ENCODE measurements around the gene LGALS4.
"Not testable (repeated sequence)": the region's sequence is repeated elsewhere in the genome, so short reads cannot be mapped to it uniquely, and the experiment has no call there.

The LGALS4 gene

DNA sequence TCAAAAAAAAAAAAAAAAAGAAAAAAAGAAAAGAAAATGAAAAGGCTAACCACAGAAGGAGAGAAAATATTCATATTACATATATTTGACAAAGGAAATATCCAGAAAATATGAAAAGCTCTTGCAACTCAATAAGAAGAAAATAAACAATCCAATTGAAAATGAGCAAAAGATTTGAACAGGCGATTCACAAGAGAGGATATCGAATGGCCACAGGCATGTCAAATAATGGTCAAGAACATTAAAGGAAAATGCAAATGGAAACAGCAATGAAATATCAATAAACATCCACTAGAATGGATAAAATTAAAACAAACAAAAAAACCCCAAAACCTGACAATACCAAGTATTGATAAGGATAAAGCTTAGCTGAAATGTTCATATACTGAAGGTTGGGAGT, 47.5 kb downstream of the LGALS4 start:
- Histone ChIP-seq H3K36me3 (ENCODE audit: control insufficient read depth in 2 of 2, insufficient read depth in 2 of 2, low read length in 2 of 2) (no peaks in the 10 kb centered on the region), H3K4me1 (ENCODE audit: control insufficient read depth, insufficient read depth, low read length) (peaks cover 4% of the 10 kb centered on the region), H3K9me3 (ENCODE audit: control insufficient read depth in 2 of 2, low read length in 2 of 2) (no peaks in the 10 kb centered on the region), H3K4me3 (ENCODE audit: low read length in 2 of 2) (no peak overlapping the region), H3K9ac (ENCODE audit: low read length in 2 of 2) (no peak overlapping the region), H3K27ac (ENCODE audit: low read length) (no peak overlapping the region), H3K27me3 (ENCODE audit: control insufficient read depth in 1 of 2, insufficient read depth in 2 of 2, low read length in 2 of 2) (peaks cover 0 to 5% of the 10 kb centered on the region in 2 donors)

DNA sequence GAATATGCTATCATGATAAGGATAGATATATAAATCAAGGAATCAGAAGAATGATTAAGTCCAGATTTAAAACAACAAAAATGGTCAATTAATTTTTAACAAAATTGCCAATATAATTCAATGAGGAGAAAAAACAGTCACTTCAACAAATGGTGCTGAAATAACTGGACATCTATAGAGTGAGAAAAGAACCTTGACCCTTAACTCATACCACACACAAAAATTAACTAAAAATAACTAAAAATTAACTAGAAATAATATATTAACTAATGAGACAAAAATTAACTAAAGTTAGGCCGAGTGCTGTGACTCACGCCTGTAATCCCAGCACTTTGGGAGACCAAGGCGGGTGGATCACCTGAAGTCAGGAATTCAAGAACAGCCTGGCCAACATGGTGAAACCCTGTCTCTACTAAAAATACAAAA, 48.9 kb downstream of the LGALS4 start:
- Histone ChIP-seq H3K4me1 (ENCODE audit: control insufficient read depth, insufficient read depth, low read length) (no peaks in the 10 kb centered on the region), H3K9ac (ENCODE audit: low read length in 2 of 2) (no peak overlapping the region), H3K27ac (ENCODE audit: low read length) (no peak overlapping the region), H3K36me3 (ENCODE audit: control insufficient read depth in 2 of 2, insufficient read depth in 2 of 2, low read length in 2 of 2) (no peaks in the 10 kb centered on the region), H3K4me3 (ENCODE audit: low read length in 2 of 2) (no peak overlapping the region), H3K9me3 (ENCODE audit: control insufficient read depth in 2 of 2, low read length in 2 of 2) (no peaks in the 10 kb centered on the region), H3K27me3 (ENCODE audit: control insufficient read depth in 1 of 2, insufficient read depth in 2 of 2, low read length in 2 of 2) (peaks cover 0 to 3% of the 10 kb centered on the region in 2 donors)

DNA sequence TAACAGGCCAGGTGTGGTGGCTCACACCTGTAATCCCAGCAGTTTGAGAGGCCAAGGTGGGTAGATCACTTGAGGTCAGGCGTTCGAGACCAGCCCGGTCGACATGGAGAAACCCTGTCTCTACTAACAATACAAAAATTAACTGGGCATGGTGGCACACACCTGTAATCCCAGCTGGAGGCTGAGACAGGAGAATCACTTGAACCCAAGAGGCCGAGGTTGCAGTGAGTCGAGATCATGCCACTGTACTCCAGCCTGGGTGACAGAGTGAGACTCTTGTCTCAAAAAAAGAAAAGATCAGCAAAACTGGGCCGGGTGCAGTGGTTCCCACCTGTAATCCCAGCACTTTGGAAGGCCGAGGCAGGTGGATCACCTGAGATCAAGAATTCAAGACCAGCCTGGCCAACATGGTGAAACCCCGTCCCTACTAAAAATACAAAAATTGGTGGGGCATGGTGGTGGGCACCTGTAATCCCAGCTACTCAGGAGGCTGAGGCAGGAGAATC, 50.8 kb downstream of the LGALS4 start:
- H3K9ac ChIP-seq (ENCODE audit: low read length in 2 of 2) = not testable (repeated sequence)

DNA sequence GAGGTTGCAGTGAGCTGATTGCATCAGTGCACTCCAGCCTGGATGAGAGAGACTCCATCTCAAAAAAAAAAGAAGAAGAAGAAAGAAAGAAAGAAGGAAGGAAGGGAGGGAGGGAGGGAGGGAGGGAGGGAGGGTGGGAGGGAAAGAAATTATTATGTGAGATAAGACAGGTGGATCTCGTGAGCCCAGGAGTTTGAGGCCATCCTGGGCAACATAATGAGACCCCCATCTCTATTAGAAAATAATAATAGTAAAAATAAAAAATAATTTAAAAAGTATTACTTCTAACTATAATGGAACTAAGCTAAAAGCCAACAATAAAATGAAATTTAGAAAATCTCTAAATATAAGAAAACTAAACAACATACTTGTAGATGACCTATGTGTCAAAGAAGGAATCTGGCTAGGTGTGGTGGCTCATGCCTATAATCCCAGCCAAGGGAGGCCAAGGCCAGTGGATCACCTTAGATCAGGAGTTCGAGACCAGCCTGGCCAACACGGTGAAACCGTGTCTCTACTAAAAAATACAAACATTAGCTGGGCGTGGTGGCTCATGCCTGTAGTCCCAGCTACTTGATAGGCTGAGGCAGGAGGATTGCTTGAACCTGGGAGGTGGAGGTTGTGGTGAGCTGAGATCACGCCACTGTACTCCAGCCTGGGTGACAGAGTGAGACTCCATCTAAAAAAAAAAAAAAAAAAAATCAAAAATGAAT, 51.8 kb downstream of the LGALS4 start:
- not testable (repeated sequence) for H3K27me3 ChIP-seq (ENCODE audit: control insufficient read depth in 1 of 2, insufficient read depth in 2 of 2, low read length in 2 of 2); H3K4me1 ChIP-seq (ENCODE audit: control insufficient read depth, insufficient read depth, low read length); H3K27ac ChIP-seq (ENCODE audit: low read length); H3K9ac ChIP-seq (ENCODE audit: low read length in 2 of 2); H3K4me3 ChIP-seq (ENCODE audit: low read length in 2 of 2); H3K36me3 ChIP-seq (ENCODE audit: control insufficient read depth in 2 of 2, insufficient read depth in 2 of 2, low read length in 2 of 2); H3K9me3 ChIP-seq (ENCODE audit: control insufficient read depth in 2 of 2, low read length in 2 of 2)

More for the DNA sequence above, 50.8 kb downstream of the LGALS4 start:
- not testable (repeated sequence) for H3K27me3 ChIP-seq (ENCODE audit: control insufficient read depth in 1 of 2, insufficient read depth in 2 of 2, low read length in 2 of 2); H3K36me3 ChIP-seq (ENCODE audit: control insufficient read depth in 2 of 2, insufficient read depth in 2 of 2, low read length in 2 of 2); H3K27ac ChIP-seq (ENCODE audit: low read length); H3K4me1 ChIP-seq (ENCODE audit: control insufficient read depth, insufficient read depth, low read length); H3K9me3 ChIP-seq (ENCODE audit: control insufficient read depth in 2 of 2, low read length in 2 of 2); H3K4me3 ChIP-seq (ENCODE audit: low read length in 2 of 2)

DNA sequence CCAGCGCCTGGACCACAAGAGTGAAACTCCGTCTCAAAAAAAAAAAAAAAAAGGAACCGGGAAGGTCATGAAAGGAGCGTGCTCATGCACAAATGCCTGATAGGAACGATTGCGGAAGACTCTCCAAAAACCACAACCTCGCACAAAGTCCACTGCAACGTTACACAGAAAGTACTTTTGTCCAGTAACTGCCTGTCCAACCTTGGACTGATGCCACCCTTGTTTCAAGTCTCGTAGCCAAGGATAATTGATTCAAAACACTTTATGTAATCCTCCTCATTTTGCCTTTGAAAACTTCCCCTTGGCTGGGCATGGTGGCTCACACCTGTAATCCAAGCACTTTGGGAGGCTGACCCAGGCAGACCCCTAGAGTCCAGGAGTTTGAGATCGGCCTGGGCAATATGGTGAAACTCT, 53.1 kb downstream of the LGALS4 start:
- Histone ChIP-seq H3K4me3 (ENCODE audit: low read length in 2 of 2) (no peak overlapping the region), H3K27me3 (ENCODE audit: control insufficient read depth in 1 of 2, insufficient read depth in 2 of 2, low read length in 2 of 2) (no peaks in the 10 kb centered on the region), H3K9me3 (ENCODE audit: control insufficient read depth in 2 of 2, low read length in 2 of 2) (no peaks in the 10 kb centered on the region), H3K36me3 (ENCODE audit: control insufficient read depth in 2 of 2, insufficient read depth in 2 of 2, low read length in 2 of 2) (no peaks in the 10 kb centered on the region), H3K27ac (ENCODE audit: low read length) (no peak overlapping the region), H3K4me1 (ENCODE audit: control insufficient read depth, insufficient read depth, low read length) (no peaks in the 10 kb centered on the region), H3K9ac (ENCODE audit: low read length in 2 of 2) (no peak overlapping the region)

DNA sequence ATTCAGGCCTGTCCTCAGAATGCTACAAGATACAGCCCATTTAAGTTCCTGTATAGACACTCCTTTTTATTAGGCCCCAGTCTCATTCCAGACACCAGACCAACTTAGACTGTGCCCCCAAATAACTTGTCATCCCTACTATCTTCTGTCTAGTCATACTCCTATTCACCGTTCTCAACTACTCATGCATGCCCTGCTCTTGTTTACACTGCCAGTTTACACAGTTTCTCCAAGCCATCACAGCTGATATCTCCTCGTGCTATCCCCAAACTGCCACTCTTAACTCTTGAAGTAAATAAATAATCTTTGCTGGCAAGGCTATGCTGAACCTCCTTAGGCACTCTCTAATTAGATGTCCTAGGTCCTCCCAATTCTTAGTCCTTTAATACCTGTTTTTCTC, 58.5 kb downstream of the LGALS4 start:
- not testable (repeated sequence) for H3K9ac ChIP-seq (ENCODE audit: low read length in 2 of 2); H3K4me1 ChIP-seq (ENCODE audit: control insufficient read depth, insufficient read depth, low read length); H3K27me3 ChIP-seq (ENCODE audit: control insufficient read depth in 1 of 2, insufficient read depth in 2 of 2, low read length in 2 of 2); H3K4me3 ChIP-seq (ENCODE audit: low read length in 2 of 2); H3K9me3 ChIP-seq (ENCODE audit: control insufficient read depth in 2 of 2, low read length in 2 of 2); H3K27ac ChIP-seq (ENCODE audit: low read length); H3K36me3 ChIP-seq (ENCODE audit: control insufficient read depth in 2 of 2, insufficient read depth in 2 of 2, low read length in 2 of 2)

DNA sequence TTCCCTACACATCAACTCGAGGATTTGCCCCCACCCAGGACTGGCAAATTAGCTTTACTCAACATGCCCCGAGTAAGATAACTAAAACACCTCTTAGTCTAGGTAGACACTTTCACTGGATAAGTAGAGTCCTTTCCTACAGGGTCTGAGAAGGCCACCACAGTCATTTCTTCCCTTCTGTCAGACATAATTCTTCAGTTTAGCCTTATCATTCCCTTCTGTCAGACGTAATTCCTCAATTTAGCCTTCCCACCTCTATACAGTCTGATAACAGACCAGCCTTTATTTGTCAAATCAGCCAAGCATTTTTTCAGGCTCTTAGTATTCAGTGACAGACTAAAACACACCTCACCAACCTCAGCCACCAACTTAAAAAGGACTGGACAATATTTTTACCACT, 59.0 kb downstream of the LGALS4 start:
- H3K27ac ChIP-seq (ENCODE audit: low read length); H3K9ac ChIP-seq (ENCODE audit: low read length in 2 of 2); H3K36me3 ChIP-seq (ENCODE audit: control insufficient read depth in 2 of 2, insufficient read depth in 2 of 2, low read length in 2 of 2): not testable (repeated sequence)

More for the DNA sequence above, 59.0 kb downstream of the LGALS4 start:
- not testable (repeated sequence) for H3K4me3 ChIP-seq (ENCODE audit: low read length in 2 of 2); H3K9me3 ChIP-seq (ENCODE audit: control insufficient read depth in 2 of 2, low read length in 2 of 2); H3K4me1 ChIP-seq (ENCODE audit: control insufficient read depth, insufficient read depth, low read length); H3K27me3 ChIP-seq (ENCODE audit: control insufficient read depth in 1 of 2, insufficient read depth in 2 of 2, low read length in 2 of 2)

All from stomach smooth muscle (tissue), 2 donors.